ENCODE results near the gene KIF7.

Gene KIF7

GRCh38 chr15:89680282-89680873 is 25.1 kb upstream of the KIF7 start:
- Histone ChIP-seq H3K9me3 (ENCODE audit: control insufficient read depth, low read length) (no peaks in the 10 kb centered on the region), H3K36me3 (ENCODE audit: control insufficient read depth, insufficient read depth, low read length) (no peaks in the 10 kb centered on the region), H3K4me3 (ENCODE audit: low read length) (no peak overlapping the region), H3K27me3 (ENCODE audit: control insufficient read depth, insufficient read depth, low read length) (no peaks in the 10 kb centered on the region), H3K9ac (ENCODE audit: low read length) (no peak overlapping the region), H3K4me1 (ENCODE audit: control insufficient read depth, insufficient read depth, low read length) (peaks cover 22% of the 10 kb centered on the region)

DNA sequence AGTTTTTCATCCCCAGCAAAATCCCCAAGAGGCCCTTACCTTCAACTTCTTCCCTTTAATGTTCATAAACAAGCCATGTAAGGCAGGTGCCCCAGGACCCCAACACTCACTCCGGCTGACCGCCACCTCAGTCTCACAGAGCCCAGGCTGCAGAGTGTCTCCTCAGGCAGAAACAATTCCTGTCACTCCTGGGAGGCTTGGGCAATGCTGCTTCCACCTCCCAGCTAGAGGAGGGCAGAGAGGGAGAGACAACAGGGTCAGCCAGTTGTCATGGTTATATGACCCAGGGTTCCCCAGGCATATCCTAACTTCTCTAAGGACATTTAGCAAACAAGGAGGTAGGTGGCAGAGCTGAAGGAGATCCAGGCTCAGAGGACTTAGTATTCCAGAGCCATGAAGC is 23.9 kb upstream of the KIF7 start, which contains the start of gene PLIN1:
PLIN1 (minus strand) TSS at position 156 of the 400 bp plus-strand sequence. CDS start 1,878 bp downstream, outside the sequence.
- no peak within 1 kb of the TSS for H3K9ac ChIP-seq (ENCODE audit: low read length)
- H3K27me3 ChIP-seq (ENCODE audit: control insufficient read depth, insufficient read depth, low read length), result no peaks in the 10 kb centered on the region
- no peak within 1 kb of the TSS for H3K4me3 ChIP-seq (ENCODE audit: low read length)
- no peaks in the 10 kb centered on the region for H3K36me3 ChIP-seq (ENCODE audit: control insufficient read depth, insufficient read depth, low read length)
- H3K4me1 ChIP-seq (ENCODE audit: control insufficient read depth, insufficient read depth, low read length), result peaks cover 22% of the 10 kb centered on the region
- no peaks in the 10 kb centered on the region for H3K9me3 ChIP-seq (ENCODE audit: control insufficient read depth, low read length)

DNA sequence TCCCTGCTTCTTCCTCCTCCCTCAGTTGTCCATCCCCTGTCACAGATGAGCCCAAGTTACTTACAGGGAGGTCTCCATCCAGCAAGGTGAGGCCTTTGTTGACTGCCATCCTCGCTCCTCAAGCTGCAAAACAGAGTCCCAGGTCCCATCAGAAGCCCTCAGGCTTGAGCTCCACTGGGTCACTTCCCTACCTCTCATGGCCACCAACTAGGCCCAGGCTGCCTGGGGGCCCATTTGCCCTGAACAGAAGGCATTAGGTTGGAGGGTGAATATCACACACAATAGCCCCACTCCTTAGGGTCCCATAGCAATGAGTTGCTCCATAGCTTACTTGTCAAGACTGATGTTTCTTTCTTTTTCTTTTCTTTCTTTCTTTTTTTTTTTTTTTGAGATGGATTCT is 22.1 kb upstream of the KIF7 start:
- H3K36me3 ChIP-seq (ENCODE audit: control insufficient read depth, insufficient read depth, low read length), result no peaks in the 10 kb centered on the region
- H3K27me3 ChIP-seq (ENCODE audit: control insufficient read depth, insufficient read depth, low read length), result no peaks in the 10 kb centered on the region
- no peaks in the 10 kb centered on the region for H3K9me3 ChIP-seq (ENCODE audit: control insufficient read depth, low read length)
- H3K4me1 ChIP-seq (ENCODE audit: control insufficient read depth, insufficient read depth, low read length), result peaks cover 22% of the 10 kb centered on the region
- H3K9ac ChIP-seq (ENCODE audit: low read length), result no peak overlapping the region
- H3K4me3 ChIP-seq (ENCODE audit: low read length), result no peak overlapping the region

DNA sequence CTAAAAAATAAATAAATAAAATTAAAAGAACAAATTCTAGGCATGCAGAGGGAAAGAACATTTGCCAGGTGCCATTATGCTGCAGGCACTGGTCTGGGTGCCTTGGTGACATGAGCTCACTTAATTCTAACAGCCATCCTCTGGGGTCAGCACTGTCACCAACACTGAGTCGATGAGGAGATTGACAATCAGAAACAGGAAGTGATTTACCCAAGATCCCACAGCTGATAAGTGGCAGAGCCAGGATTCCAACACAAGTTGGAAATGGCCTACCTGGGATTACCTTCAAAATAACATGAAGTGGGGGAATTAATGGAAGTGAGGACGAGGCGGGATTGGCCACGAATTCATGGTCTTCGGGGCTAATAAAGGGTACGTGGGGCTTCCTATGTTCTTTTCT is 20.3 kb upstream of the KIF7 start:
- Histone ChIP-seq H3K9me3 (ENCODE audit: control insufficient read depth, low read length) (no peaks in the 10 kb centered on the region), H3K27me3 (ENCODE audit: control insufficient read depth, insufficient read depth, low read length) (no peaks in the 10 kb centered on the region), H3K9ac (ENCODE audit: low read length) (no peak overlapping the region), H3K36me3 (ENCODE audit: control insufficient read depth, insufficient read depth, low read length) (no peaks in the 10 kb centered on the region), H3K4me1 (ENCODE audit: control insufficient read depth, insufficient read depth, low read length) (peaks cover 11% of the 10 kb centered on the region), H3K4me3 (ENCODE audit: low read length) (no peak overlapping the region)

GRCh38 chr15:89674526-89674925 is 19.3 kb upstream of the KIF7 start:
- Histone ChIP-seq H3K4me3 (ENCODE audit: low read length) (no peak overlapping the region), H3K9ac (ENCODE audit: low read length) (no peak overlapping the region), H3K36me3 (ENCODE audit: control insufficient read depth, insufficient read depth, low read length) (no peaks in the 10 kb centered on the region), H3K27me3 (ENCODE audit: control insufficient read depth, insufficient read depth, low read length) (no peaks in the 10 kb centered on the region), H3K4me1 (ENCODE audit: control insufficient read depth, insufficient read depth, low read length) (peaks cover under 1% of the 10 kb centered on the region), H3K9me3 (ENCODE audit: control insufficient read depth, low read length) (no peaks in the 10 kb centered on the region)

- Histone ChIP-seq H3K9ac (ENCODE audit: low read length) (no peak overlapping the region), H3K9me3 (ENCODE audit: control insufficient read depth, low read length) (no peaks in the 10 kb centered on the region), H3K27me3 (ENCODE audit: control insufficient read depth, insufficient read depth, low read length) (no peaks in the 10 kb centered on the region), H3K4me3 (ENCODE audit: low read length) (no peak overlapping the region), H3K36me3 (ENCODE audit: control insufficient read depth, insufficient read depth, low read length) (no peaks in the 10 kb centered on the region), H3K4me1 (ENCODE audit: control insufficient read depth, insufficient read depth, low read length) (no peaks in the 10 kb centered on the region)
Observed at GRCh38 chr15:89673165-89673512, 17.9 kb upstream of the KIF7 start.

DNA sequence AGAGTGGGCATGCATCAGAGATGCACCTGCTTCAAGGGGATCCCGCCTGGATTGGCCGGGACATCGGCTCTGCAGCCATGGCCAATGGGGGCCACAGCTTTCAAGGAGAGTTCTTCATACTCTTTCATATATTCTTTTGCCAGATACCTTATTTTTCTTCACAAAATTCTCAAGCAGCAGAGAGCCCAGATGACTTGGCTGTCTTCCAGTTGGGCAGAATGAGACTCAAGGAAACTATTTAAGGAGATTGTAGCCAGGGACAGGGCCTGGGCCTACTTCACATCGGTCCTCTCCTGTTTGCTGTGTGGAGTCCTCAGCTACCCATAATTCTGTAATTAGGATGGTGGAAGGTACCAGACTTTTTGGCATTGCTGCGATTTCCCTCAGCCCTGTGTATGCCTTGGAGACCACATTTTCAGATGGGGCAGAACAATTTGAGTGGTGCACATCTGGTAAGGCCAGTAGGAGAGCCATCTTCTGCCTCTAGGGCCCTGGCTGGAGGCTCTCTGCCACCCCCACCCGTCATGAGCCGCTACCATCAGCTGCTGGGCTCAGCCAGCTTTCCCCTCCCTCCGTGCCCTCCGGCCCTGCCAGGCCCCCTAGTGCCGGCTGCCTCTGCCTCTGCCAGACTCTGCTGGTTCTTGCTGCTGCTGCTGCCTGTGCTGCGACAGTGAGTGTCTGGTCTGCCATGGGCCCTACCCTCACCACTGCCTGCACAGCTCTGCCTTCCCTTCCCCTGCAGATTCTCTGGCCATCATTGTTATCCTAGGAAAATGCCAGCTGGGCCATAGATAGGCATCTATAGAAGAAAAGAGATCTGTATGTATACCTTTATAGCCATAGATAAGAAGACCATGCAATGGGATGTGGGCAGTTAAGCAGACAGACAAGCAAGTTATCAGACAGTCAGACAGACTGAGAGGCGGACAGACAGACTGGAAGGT is 17.2 kb upstream of the KIF7 start:
- Histone ChIP-seq H3K4me1 (ENCODE audit: control insufficient read depth, insufficient read depth, low read length) (no peaks in the 10 kb centered on the region), H3K27me3 (ENCODE audit: control insufficient read depth, insufficient read depth, low read length) (no peaks in the 10 kb centered on the region), H3K4me3 (ENCODE audit: low read length) (no peak overlapping the region), H3K9me3 (ENCODE audit: control insufficient read depth, low read length) (no peaks in the 10 kb centered on the region), H3K36me3 (ENCODE audit: control insufficient read depth, insufficient read depth, low read length) (no peaks in the 10 kb centered on the region), H3K9ac (ENCODE audit: low read length) (no peak overlapping the region)

DNA sequence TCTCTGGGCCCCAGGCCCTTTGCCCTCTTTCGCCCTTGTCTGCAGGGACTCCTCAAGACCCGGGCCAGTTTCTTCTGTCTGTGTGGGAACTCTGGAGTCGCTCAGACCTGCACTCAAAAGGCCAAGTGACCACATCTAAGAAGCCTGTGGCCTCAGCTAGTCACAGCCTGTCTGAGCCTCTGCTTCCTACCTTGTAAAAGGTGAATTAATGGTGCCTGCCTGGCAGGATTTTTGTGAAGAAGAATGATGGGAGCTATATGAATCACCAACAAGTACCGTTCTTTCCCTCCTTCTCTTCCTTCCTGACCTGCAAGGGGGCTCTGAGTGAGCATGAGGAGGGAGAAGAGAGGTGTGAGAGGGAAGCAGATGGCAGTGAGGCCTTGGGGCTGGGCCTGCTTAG is 16.4 kb upstream of the KIF7 start:
- Histone ChIP-seq H3K9me3 (ENCODE audit: control insufficient read depth, low read length) (no peaks in the 10 kb centered on the region), H3K9ac (ENCODE audit: low read length) (no peak overlapping the region), H3K27me3 (ENCODE audit: control insufficient read depth, insufficient read depth, low read length) (no peaks in the 10 kb centered on the region), H3K4me3 (ENCODE audit: low read length) (no peak overlapping the region), H3K4me1 (ENCODE audit: control insufficient read depth, insufficient read depth, low read length) (no peaks in the 10 kb centered on the region), H3K36me3 (ENCODE audit: control insufficient read depth, insufficient read depth, low read length) (no peaks in the 10 kb centered on the region)

GRCh38 chr15:89670971-89671560 is 15.8 kb upstream of the KIF7 start:
- Histone ChIP-seq H3K27me3 (ENCODE audit: control insufficient read depth, insufficient read depth, low read length) (no peaks in the 10 kb centered on the region), H3K36me3 (ENCODE audit: control insufficient read depth, insufficient read depth, low read length) (no peaks in the 10 kb centered on the region), H3K4me3 (ENCODE audit: low read length) (no peak overlapping the region), H3K4me1 (ENCODE audit: control insufficient read depth, insufficient read depth, low read length) (peaks cover 2% of the 10 kb centered on the region), H3K9ac (ENCODE audit: low read length) (no peak overlapping the region), H3K9me3 (ENCODE audit: control insufficient read depth, low read length) (no peaks in the 10 kb centered on the region)

- Histone ChIP-seq H3K36me3 (ENCODE audit: control insufficient read depth, insufficient read depth, low read length) (no peaks in the 10 kb centered on the region), H3K4me1 (ENCODE audit: control insufficient read depth, insufficient read depth, low read length) (peaks cover 10% of the 10 kb centered on the region), H3K27me3 (ENCODE audit: control insufficient read depth, insufficient read depth, low read length) (no peaks in the 10 kb centered on the region), H3K9me3 (ENCODE audit: control insufficient read depth, low read length) (no peaks in the 10 kb centered on the region), H3K9ac (ENCODE audit: low read length) (no peak overlapping the region), H3K4me3 (ENCODE audit: low read length) (no peak overlapping the region)
Observed at GRCh38 chr15:89669941-89670340, 14.7 kb upstream of the KIF7 start.

DNA sequence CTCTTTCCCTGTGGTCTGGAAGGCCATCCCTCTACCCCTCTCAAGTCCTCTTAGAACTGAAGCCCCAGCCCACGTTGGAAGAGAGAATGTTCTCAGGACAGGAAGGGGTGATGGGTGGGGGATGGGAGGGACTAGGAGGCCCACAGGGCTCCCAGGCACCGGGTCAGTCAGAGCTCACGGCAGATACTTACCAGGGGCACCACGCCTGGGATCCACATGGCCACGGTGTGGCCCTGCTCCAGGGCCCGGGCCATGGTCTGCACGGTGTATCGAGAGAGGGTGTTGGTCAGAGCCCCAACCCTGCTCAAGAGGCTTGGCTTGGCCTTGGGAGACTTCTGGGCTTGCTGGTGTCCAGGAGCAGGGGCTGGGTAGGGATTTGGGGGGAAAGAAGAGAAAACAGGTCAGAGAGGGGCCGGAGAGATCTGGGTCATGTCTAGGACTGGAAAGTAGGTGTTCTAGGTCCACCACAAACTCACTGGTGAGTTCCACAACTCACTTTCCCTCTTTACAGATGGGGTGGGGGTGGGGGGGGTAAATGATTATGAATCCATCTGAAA is 14.1 kb upstream of the KIF7 start:
- peaks cover 13% of the 10 kb centered on the region for H3K4me1 ChIP-seq (ENCODE audit: control insufficient read depth, insufficient read depth, low read length)

DNA sequence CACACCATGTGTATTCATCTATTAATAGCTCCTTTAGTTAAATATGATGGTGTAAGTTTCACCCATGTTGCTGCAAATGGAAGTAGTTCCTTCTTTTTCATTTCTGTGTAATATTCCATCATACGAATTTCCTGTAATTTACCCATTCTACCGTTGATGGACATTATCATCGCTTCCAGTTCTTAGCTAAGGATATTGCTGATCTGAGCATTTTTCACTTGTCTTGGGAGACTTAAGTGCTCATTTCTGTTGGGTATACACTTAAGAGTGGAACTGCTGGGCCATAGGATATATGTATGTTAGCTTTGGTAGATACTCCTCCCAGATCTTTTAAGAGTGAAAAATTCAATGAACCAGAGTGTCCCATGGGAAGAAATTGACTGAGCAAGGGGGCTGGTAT is 12.9 kb upstream of the KIF7 start:
- Histone ChIP-seq H3K4me3 (ENCODE audit: low read length) (no peak overlapping the region), H3K9me3 (ENCODE audit: control insufficient read depth, low read length) (no peaks in the 10 kb centered on the region), H3K36me3 (ENCODE audit: control insufficient read depth, insufficient read depth, low read length) (no peaks in the 10 kb centered on the region), H3K9ac (ENCODE audit: low read length) (no peak overlapping the region), H3K4me1 (ENCODE audit: control insufficient read depth, insufficient read depth, low read length) (peaks cover 17% of the 10 kb centered on the region), H3K27me3 (ENCODE audit: control insufficient read depth, insufficient read depth, low read length) (no peaks in the 10 kb centered on the region)

More for the DNA sequence above, 14.1 kb upstream of the KIF7 start:
- Histone ChIP-seq H3K27me3 (ENCODE audit: control insufficient read depth, insufficient read depth, low read length) (no peaks in the 10 kb centered on the region), H3K9me3 (ENCODE audit: control insufficient read depth, low read length) (no peaks in the 10 kb centered on the region), H3K4me3 (ENCODE audit: low read length) (no peak overlapping the region), H3K36me3 (ENCODE audit: control insufficient read depth, insufficient read depth, low read length) (no peaks in the 10 kb centered on the region), H3K9ac (ENCODE audit: low read length) (no peak overlapping the region)
